K562 (cell line): ENCODE results near the gene SLC16A13. TPM values are rescaled to one million over a fixed set of nuclear protein-coding genes. Genes with fewer than 3 reads are reported as not detected.

Source experiments
- ARHGAP35 ChIP-seq: fragments of 450-650 bp; IDR thresholded peaks from 2 replicates; pipeline ENCODE4 v1.6.1; 2018; ENCODE audit not compliant: partially characterized antibody
- BRF1 ChIP-seq: IDR thresholded peaks from 3 replicates; pipeline ENCODE4 v1.6.1; 2011; ENCODE audit warnings: borderline replicate concordance, mild to moderate bottlenecking; ENCODE audit not compliant: insufficient read length; ENCODE audit errors: extremely low read depth
- CHD7 ChIP-seq: fragments of 200-600 bp; sonication (generic); IDR thresholded peaks from one replicate; pipeline ENCODE4 v1.6.1; 2012; ENCODE audit warnings: mild to moderate bottlenecking, low read depth, low read length, inconsistent platforms
- GATA2 ChIP-seq: sonication (generic); formaldehyde crosslinking; IDR thresholded peaks from 2 replicates; pipeline ENCODE4 v1.4.0; 2020; ENCODE audit warnings: mild to moderate bottlenecking, missing genetic modification reagents
- HMG20B ChIP-seq: fragments of 250-450 bp; sonication (Bioruptor Pico); IDR thresholded peaks from 2 replicates; pipeline ENCODE4 v1.5.0; 2021; ENCODE audit warnings: mild to moderate bottlenecking
- NCOA1 ChIP-seq: fragments of 450-650 bp; IDR thresholded peaks from 2 replicates; pipeline ENCODE4 v1.6.1; 2016; ENCODE audit warnings: low read depth
- NFIX ChIP-seq: fragments of 250-450 bp; sonication (Bioruptor Pico); IDR thresholded peaks from 2 replicates; pipeline ENCODE4 v1.4.0; 2020; ENCODE audit warnings: low read depth, mild to moderate bottlenecking, moderate library complexity
- RREB1 ChIP-seq: fragments of 250-450 bp; sonication (Bioruptor Pico); IDR thresholded peaks from 2 replicates; pipeline ENCODE4 v1.4.0; 2020
- SMARCA4 ChIP-seq: fragments of 450-650 bp; IDR thresholded peaks from 2 replicates; pipeline ENCODE4 v1.6.1; 2016
- ZNF197 ChIP-seq: fragments of 200-800 bp; sonication (Bioruptor generic); IDR thresholded peaks from 2 replicates; pipeline ENCODE4 v1.6.1; 2016; ENCODE audit warnings: low read depth, missing genetic modification characterization, missing compliant biosample characterization
- ZNF79 ChIP-seq: fragments of 250-450 bp; sonication (Bioruptor Pico); IDR thresholded peaks from 2 replicates; pipeline ENCODE4 v1.4.0; 2020; ENCODE audit warnings: low read depth, mild to moderate bottlenecking, moderate library complexity
- polyA plus RNA-seq, 8 experiments: library from polyadenylated mRNA; depleted of rRNA in 4 of 8; stranded (reverse) in 5 of 8; unstranded in 3 of 8; fragments of >200 nt; fragmentation: Nextera tagmentation in 2 of 8; fragmentation: Illumina TruSeq in 1 of 8; extraction: Ambion mirVana in 2 of 8; extraction: Trizol in 1 of 8; gene quantifications; 2 replicates each; pipeline versions ENCODE4 v1.2.1 to v1.2.3, GENCODE V29; 2011 to 2014; ENCODE audit warnings: inconsistent platforms in 1 of 8, missing spikeins in 1 of 8
- total RNA-seq, 7 experiments: library from RNA; depleted of rRNA in 6 of 7; stranded (reverse); fragments of >200 nt in 6 of 7; fragmentation: Illumina TruSeq in 2 of 7; extraction: Trizol in 2 of 7; gene quantifications; 2 replicates each; pipeline versions ENCODE4 v1.2.1 to v1.2.3, GENCODE V29; 2011 to 2021; ENCODE audit warnings: low replicate concordance in 1 of 7

Gene SLC16A13
- total and polyA plus RNA-seq, 9 of the 15 experiments (the other 6 are each of a cell fraction or from before 2014, with no cell fraction given) = 0.04 to 5.6 (median 0.87) TPM

DNA sequence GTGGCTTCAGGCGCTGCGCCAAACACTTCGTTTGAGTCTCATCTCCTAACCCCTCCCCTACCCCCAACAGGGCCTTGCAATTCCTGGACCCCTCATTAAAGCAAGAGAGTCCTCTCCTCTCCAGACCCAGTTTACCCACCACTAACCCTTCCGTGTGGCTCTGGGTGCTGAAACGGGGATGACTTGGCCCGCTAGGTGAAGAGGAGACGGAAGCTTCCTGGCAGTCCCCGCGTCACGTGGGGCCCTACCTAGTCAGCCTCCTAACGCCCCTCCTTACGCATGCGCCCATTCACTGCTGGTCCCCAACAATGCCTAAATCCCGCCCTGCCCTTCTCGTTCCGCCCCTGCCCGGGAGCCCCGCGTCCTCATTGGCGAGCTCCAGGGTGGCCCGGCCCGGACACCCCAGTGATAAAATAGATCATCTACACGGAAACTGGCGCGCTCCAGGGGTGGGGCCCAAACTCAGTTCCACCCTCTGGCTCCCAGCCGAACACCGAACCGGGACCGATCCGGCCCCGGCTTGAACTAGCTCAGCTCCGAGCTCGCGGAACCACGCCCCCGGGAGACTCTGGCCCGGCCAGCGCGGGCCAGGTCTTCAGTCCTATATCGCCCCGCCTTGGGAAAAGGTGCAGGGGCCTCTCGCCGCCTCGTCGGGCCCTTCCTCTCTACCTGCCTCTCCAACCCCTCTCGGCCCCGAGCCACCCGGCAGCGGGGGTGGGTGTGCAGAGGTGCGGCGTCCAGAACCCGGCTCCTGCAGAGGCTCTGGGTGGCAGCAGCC lies at the start of gene SLC16A13 (continued):
- TF ChIP-seq CHD7 (no peak), ZNF79 (CRISPR knock-in tag) (no peak), NFIX (CRISPR knock-in tag) (no peak), GATA2 (CRISPR knock-in tag) (no peak), SMARCA4 (no peak), ZNF197 (CRISPR knock-in tag) (no peak), ARHGAP35 (no peak), RREB1 (no peak), NCOA1 (no peak), BRF1 (no peak), HMG20B (no peak)
